ENCODE data around the gene CD2AP.
"Not testable (repeated sequence)": the region's sequence is repeated elsewhere in the genome, so short reads cannot be mapped to it uniquely, and the experiment has no call there.

Gene CD2AP, protein sequence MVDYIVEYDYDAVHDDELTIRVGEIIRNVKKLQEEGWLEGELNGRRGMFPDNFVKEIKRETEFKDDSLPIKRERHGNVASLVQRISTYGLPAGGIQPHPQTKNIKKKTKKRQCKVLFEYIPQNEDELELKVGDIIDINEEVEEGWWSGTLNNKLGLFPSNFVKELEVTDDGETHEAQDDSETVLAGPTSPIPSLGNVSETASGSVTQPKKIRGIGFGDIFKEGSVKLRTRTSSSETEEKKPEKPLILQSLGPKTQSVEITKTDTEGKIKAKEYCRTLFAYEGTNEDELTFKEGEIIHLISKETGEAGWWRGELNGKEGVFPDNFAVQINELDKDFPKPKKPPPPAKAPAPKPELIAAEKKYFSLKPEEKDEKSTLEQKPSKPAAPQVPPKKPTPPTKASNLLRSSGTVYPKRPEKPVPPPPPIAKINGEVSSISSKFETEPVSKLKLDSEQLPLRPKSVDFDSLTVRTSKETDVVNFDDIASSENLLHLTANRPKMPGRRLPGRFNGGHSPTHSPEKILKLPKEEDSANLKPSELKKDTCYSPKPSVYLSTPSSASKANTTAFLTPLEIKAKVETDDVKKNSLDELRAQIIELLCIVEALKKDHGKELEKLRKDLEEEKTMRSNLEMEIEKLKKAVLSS

DNA sequence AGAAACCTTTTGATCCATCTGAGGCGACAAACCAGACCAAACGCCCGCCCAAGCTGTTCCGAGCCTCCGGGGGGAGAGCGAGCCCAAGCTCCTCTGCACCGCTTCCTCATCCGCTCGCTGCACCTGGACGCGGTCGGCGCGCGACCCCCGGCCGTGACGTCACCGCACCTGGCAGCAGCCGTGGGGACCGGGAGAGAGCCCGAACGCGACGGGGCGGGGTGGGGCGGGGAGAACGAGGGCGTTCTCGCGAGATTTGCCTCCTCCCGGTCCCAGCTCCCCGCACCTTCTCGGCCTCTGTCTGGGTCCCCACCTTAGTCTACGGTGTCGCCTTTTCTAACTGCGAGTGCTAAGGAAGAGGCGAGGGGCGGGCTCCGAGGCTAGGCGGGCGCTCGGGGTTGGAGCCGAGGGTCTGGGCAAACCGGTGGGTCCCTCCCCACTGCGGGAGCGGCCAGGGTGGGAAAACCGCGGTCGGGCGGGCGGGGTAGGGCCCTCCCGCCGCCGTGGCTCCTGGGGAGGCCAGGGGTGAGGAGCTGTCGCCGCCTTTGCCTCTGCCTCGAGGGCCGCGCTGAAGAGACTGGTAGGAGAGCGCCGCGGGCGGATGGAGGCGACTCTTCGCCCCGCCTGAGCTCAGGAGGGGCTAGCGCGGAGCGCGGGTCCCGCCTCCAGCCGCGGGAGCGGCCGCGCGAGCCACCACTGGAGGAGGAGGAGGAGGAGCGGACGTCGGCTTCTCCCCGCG, at the start of gene CD2AP:
CD2AP (plus strand) TSS at position 293 of the 736 bp plus-strand sequence. CDS start 456 bp downstream, outside the sequence.
- peak; percentile 77 to 86 for DNase-seq (ENCODE audit: low read depth in 2 of 2)

DNA sequence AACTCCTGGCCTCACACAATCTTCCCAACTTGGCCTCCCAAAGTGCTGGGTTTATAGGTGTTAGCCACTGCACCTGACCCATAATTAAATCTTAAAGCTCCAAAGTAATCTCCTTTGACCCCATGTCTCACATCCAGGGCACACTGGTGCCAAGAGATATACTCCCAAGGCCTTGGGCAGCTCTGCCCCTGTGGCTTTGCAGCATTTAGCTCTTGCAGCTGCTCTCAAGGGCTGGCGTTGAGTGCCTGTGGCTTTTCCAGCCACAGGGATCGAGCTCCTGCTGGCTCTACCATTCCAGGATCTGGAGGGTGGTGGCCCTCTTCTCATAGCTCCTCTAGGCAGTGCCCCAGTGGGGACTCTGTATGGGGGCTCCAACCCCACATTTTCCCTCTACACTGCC, 49.3 kb upstream of the CD2AP start:
- DNase-seq (ENCODE audit: low read depth in 2 of 2) = no peak

DNA sequence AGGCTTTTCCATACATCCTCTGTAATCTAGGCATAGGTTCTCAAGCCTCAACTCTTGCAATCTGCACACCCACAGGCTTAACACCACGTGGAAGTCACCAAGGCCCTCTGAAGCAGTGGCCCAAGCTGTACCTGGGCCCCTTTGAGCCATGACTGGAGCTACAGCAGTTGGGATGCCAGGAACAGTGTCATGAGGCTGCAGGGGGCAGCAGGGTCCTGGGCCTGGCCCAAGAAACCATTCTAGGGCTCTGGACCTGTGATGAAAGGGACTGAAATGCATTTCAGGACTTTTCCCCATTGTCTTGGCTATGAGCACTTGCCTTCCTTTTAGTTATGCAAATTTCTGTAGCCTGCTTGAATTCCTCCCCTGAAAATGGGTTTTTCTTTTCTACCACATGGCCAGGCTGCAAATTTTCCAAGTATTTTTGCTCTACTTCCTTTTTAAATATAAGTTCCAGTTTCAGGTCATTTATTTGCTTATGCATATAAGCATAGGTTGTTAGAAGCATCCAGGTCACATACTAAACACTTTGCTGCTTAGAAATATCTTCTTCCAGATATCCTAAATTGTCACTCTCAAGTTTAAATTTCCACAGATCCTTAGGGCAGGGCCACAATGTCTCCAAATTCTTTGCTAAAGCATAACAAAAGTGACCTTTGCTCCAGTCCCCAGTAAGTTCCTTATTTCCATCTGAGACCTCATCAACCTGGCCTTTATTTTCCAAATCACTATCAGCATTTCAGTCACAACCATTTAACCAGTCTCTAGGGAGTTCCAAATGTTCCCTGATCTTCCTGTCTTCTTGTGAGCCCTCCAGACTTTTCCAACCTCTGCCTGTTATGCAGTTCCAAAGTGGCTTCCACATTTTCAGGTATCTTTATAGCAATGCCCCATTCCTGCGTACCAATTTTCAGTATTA, 48.6 kb upstream of the CD2AP start:
- no peak for DNase-seq (ENCODE audit: low read depth in 2 of 2)

DNA sequence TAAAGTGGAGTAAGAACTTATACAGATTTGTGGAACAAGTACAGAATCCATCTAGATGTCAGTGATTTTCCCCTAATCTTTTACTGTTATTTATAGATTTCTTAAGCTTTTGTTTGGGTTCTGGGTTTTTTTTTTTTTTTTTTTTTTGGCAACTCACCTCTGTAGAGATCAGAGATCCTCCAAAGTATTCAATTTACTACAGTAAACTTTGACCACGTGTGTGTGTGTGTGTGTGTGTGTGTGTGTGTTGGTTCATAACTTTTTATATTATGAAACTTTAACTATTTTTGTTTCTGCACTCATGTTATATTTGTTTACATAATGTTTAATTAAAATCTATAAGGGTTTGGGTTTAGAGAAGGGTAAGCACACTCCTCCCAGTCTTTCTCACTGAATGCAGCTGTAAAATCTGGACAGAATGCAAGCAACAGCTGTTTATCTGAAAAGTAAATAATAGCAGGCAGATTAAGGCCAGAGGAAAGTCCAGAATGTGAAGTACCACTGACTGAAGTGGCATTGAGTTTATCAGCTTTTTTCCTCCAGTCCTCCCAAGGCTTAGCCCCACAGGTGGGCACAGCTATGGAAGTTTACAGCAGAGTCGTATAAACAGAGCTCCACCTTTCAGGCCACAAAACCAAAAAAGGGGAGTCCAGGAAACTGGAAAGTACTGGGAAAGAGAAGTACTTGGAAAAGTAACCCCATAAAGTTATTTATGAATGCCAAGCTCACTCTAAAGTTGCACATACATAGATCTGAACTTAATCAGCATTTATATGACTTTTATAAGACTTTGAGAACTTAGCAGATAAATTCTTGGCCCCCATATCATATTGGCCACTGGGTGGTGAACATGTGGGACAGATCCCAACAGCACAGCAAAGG, 43.0 kb upstream of the CD2AP start:
- DNase-seq (ENCODE audit: low read depth in 2 of 2) = no peak

DNA sequence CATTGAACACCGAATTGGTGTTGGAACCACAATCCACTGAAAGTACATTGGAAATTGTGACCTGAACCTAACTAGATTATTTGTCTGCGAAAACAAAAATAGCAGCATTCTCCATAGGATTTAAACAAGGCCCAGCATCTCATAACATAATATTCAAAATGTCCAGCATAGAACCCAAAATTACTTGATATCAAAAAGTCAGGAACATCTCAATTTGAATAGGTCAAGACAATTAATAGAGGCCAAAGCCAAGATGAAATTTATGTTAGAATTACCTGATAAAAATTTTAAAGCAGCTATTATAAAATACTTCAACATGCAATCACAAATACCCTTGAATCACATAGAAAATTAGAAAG, 42.4 kb upstream of the CD2AP start:
- no peak for DNase-seq (ENCODE audit: low read depth in 2 of 2)

DNA sequence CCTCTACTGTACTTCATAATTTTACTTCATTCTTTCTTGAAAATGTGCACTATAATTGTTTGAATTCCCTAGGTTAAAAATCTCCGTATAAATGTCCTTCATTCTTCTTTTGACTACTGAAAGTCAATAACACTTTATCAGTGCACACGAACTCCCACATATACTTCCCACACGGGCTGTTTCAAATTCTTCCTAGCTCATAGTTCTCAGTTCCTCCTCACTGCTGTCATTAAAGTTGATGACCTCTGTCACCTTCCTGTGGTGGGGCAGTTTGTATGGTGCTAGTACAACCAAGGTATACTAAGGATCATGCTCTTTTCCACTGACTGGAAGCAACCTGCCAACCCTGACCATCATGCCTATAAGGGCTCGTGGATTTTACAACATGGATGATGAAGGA, 40.0 kb upstream of the CD2AP start:
- DNase-seq (ENCODE audit: low read depth in 2 of 2) = no peak

DNA sequence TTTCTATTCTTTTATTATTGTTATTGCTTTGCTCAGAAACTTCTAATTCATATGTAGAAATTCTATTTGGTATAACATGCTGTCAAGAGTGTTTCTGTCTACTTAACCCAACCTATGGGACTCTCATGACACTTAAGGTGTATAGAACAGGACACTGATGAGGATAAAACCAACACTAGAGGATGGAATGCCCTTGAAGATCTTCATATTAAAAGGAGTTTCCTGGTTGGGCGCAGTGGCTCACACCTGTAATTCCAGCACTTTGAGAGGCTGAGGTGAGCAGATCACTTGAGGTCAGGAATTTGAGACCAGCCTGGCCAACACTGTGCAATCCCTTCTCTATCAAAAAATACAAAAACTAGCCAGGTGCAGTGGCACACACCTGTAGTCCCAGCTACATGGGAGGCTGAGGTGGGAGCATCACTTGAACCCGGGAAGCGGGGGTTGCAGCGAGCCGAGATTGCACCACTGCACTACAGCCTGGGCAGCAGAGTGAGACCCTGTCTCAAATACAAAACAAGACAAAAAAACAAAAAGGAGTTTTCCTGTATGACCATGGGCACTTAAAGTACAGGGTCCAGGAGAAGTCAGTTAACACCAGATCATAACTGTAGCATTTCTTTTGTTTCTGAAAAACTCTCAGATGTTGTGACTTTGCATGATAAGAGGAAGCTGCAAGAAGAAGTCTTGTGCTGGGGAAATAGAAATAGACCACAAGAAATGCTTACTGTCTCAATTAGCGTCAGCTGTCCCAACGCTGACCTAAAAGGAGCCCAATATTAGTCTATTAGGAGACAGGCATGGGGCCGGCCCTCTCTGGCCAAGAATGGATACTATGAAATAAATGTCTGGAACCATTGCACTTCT, 38.9 kb upstream of the CD2AP start:
- no peak for DNase-seq (ENCODE audit: low read depth in 2 of 2)

DNA sequence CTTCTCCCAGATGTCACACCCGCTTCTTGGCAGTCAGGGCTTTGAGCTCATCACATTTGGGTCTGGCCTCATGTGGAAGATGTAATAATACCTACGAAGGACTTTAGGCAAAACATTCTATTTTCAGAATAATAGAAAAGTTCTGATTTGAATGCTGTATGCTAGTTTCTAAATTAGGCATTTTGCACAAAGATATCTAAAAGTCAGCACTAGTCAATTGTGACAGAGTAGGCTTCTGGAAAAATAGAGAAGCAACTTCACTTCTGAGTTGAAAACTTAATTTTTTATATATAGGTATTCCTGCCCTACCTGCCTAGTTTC, 38.3 kb upstream of the CD2AP start:
- DNase-seq (ENCODE audit: low read depth in 2 of 2) = no peak

DNA sequence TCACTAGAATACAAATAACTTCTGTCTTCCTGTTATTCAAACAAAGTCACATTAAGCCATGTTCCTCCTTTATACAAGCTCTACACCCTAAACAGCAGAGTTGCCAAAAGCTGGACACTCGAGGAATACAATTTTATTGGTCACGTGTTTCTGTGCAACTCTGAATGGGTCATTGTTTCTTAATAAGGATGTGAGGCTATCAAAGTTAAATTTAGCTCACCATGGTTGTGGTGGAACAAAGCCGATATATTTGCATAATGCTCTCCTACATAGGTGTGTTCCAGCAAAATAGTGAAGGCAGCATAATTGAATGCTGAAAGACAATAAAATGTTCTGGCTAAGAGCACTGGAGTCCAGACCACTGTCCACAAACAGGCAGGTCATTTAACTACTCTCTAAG, 36.9 kb upstream of the CD2AP start:
- DNase-seq (ENCODE audit: low read depth in 2 of 2) = no peak

DNA sequence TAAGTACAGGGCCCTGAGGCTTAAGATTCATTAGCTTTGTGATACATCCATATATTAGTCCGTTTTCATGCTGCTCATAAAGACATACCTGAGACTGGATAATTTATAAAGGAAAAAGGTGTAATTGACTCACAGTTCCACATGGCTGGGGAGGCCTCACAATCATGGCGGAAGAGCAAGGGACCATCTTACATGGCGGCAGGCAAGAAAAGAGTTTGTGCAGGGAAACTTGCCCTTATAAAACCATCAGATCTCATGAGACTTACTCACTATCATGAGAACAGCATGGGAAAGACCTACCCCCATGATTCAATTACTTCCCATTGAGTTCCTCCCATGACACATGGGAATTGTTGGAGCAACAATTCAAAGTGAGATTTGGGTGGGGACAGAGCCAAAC, 32.6 kb upstream of the CD2AP start:
- DNase-seq (ENCODE audit: low read depth in 2 of 2) = not testable (repeated sequence)

DNA sequence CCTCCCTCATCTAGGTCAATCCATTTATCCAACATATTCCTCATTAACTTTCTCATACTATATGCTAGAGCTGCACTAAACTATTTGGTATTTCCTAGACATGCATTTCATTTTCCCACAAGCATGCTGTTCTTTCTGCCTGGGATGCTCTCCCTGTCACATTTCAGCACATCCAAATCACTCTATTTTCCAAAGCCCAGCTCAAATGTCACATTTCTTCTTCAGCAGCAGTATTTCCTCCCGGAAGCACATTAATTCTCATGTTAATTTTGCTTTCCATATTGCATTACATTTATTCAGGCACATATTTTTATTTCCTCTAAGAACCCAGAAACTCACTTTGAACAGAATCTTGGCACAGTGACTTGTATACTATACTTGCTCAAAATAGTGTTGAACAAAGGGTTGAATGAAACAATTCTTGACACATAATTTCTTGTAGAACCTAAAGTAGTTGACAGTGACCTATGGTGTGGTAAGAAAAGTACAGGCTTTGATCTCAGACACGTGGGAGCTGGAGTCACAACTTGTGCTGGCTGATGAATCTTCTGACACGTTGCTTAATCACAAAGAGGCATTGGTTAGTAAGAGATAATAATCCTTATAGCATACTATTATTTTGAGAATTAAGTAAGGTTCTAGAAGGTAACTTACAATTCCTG, 30.8 kb upstream of the CD2AP start:
- DNase-seq (ENCODE audit: low read depth in 2 of 2) = no peak

DNA sequence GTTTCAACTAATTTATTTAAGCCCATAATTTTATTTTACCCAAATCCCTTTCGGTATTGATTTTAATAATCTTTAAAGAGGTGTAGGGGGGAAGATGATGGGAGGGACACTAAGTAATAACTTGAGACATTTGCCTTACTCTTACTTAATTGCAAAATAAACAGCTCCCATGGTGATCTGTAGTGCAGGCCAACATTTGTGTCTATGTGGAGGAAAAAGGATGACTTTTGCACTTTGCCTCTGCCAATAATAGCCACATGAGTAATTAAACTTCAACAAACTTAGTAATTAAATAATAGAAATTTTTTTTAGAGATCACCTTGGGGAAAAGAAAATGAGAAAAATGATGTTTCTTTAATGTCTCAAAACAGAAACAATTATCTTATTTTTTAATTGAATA, 29.9 kb upstream of the CD2AP start:
- DNase-seq (ENCODE audit: low read depth in 2 of 2) = no peak

DNA sequence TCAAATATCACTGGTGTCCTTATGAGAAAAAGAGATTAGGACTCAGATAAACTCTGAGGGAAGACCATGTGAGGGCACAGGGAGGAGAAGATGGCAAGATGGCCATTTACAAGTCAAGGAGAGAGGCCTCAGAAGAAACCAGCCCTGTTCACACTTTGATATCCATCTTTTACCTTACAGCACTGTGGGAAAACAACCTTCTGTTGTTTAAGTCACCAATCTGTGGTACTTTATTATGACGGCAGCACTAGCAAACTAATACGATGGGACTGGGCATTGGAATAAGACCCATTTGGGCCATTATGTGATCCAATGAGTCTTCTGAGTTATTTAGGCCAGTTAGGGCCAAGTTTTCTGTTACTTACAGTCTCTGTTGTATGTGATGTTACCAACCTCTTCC, 26.4 kb upstream of the CD2AP start:
- no peak for DNase-seq (ENCODE audit: low read depth in 2 of 2)

DNA sequence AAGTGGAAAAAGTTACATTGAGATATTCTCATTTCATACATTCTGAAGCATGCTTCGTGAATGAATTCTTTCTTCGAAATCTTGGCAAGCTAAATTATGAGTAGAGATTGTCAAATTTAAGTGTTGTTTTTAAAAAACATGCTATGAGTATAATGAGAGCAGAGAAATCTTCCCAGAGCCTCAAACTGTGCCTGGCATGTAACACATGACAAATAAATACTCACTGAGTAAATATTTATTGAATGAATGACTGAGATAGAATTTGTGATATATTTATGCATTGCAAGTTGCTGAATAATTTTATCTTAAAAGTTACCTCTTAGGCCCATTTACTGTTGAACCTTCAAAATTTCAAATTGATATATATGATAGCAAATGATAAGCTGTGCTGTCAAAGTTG, 24.7 kb upstream of the CD2AP start:
- no peak for DNase-seq (ENCODE audit: low read depth in 2 of 2)

DNA sequence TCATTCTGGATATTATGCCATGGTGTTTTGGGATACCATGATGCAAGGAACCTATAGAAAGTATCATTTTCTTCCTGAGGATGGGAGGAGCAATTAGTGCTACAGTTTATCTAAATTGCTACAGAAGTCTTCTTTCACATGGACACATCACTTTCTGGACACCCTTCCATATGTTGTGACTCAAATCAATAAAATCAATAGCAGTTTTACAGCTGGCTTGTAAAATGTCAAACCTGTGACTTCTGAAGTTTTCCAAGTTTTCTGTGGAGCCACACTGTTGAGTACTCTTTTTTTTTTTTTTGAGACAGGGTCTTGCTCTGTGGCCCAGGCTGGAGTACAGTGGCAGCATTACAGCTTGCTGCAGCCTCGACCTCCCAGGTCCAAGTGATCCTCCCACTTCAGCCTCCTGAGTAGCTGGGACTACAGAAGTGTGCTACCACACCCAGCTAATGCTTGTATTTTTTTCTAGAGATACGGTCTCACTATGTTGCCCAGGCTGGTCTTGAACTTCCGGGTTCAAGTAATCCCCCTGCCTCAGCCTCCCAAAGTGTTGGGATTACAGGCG, 24.1 kb upstream of the CD2AP start:
- DNase-seq (ENCODE audit: low read depth in 2 of 2) = no peak

DNA sequence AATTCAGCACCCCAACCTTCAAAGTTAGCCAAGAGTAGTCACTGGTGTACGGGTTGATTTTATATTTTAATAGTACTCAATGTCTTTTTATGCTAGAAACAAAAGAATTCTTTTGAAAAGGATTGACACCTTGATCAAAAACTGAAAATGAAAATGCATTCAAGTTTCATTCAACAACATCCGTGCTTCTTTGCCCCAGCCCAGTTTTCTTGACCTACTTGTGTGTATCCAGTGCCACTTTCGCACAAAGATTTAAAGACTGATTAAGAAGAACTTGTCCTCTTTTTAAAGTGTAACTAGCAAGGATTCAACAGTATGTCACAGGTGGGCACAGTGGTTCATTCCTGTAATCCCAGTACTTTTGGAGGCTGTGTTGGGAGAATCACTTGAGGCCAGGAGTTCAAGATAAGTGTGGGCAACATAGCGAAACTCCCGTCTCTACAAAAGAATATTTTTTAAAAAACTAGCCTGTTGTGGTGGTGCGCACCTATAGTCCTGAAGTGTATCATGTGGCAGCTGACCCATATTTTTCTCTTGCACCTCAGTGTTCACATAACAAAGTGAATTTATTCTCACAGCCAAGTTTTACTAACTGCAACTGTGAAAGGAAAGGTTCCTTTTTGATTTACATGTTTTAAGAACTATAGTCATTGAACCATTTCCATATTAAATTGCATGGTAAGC, 22.7 kb upstream of the CD2AP start:
- no peak for DNase-seq (ENCODE audit: low read depth in 2 of 2)

DNA sequence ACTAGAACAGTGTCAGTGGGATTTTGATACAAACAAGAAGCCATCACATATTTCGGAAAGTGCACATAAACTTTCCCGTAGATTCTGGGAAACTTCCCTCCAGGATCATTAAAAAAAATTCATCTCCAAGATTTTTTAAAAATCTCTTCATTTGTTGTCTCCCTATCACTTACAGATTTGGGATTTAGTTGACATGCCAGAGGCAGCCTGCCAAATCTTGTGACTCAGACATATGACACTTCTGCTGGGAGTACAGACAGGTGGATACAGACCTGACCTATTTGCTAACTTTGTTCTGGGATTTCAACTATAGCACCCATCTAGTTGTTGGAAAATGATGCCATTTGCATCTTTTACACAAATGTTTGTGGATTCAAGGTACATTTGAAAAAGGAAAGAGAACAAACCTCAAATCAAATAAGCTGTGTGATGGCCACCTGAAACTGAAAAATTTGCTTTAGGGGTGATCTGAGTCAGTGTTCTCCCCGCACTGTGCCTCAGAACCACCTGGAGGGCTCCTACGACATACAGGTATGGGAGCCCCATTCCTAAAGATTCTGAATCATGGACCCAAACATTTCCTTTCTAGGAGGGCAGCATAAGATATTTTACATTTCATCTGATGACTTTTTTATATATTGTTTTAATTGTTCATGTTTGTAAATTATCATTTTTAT, 21.9 kb upstream of the CD2AP start:
- no peak for DNase-seq (ENCODE audit: low read depth in 2 of 2)

DNA sequence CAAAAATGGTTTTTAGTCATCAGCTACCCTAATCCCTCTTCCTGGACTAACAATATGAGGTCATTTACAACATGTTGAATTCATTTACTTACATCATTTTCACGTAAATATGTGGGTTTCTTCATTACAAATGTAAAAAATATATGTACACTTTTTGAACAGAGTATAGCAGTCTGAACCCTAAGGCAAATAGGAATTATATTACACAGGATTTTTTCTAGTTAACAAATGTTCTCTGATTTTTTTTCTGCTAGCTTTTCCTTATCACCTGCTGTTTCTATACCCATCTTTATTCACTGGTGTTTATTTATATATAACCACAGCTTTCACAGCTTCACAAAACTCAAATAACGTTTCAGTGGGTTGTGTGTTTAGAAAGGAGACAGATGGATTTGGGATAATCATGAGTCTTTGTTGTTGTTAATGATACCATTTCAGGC, 21.0 kb upstream of the CD2AP start:
- DNase-seq (ENCODE audit: low read depth in 2 of 2) = no peak
